GM23248 (cell line): ENCODE data around the gene PTPN6.

Source experiments
- EZH2 ChIP-seq: fragments of 200-600 bp; sonication (generic); IDR thresholded peaks from 2 replicates; pipeline ENCODE4 v1.6.1; 2018; ENCODE audit warnings: antibody characterized with exemption, mild to moderate bottlenecking; ENCODE audit not compliant: insufficient read depth, poor library complexity, severe bottlenecking
- EZH2phosphoT487 ChIP-seq: fragments of 200-600 bp; sonication (generic); IDR thresholded peaks from 2 replicates; pipeline ENCODE4 v1.6.1; 2018; ENCODE audit warnings: antibody characterized with exemption, moderate library complexity, mild to moderate bottlenecking, low read depth; ENCODE audit not compliant: insufficient read depth

DNA sequence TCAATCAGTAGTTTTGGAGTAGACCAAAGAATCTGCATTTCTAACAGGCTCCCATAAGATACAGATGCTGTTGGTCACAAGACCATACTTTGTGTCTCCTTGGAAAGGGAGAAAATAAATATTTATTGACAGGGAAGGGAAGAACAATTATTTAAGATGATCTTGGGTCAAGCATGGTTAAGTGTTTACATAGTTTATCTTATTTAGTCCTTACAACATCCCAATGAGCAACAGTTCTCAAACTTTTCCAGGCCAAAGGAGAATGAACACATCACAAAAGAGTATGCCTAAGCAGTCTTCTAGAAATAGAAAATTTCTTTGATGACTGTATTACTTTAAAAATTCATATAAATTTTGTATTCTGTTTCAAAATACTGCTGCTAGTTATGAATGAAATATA is 58.4 kb downstream of the PTPN6 start:
- TF ChIP-seq EZH2 (no peak), EZH2phosphoT487 (no peak)
